ENCODE results near the gene NHLH1.

DNA sequence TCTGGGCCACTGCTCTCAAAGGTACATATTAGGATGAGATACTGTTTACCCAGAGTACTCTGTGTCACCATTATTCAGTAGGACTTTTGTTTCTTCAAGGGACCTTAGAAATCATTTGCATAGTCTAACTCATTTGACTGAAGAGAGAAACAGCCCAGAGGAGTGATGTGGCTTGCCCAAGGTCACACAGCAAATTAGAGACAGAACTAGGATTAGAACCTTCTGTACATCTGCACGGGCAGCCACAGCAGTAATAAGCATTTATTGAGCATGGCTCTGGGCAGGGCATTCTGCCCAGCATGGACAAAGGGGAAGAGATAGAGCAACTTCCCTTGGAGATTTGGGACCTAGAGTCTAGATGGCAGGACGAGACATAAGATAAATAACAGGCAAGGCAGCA is 5.7 kb upstream of the NHLH1 start:
- TF ChIP-seq, protein P1, sequence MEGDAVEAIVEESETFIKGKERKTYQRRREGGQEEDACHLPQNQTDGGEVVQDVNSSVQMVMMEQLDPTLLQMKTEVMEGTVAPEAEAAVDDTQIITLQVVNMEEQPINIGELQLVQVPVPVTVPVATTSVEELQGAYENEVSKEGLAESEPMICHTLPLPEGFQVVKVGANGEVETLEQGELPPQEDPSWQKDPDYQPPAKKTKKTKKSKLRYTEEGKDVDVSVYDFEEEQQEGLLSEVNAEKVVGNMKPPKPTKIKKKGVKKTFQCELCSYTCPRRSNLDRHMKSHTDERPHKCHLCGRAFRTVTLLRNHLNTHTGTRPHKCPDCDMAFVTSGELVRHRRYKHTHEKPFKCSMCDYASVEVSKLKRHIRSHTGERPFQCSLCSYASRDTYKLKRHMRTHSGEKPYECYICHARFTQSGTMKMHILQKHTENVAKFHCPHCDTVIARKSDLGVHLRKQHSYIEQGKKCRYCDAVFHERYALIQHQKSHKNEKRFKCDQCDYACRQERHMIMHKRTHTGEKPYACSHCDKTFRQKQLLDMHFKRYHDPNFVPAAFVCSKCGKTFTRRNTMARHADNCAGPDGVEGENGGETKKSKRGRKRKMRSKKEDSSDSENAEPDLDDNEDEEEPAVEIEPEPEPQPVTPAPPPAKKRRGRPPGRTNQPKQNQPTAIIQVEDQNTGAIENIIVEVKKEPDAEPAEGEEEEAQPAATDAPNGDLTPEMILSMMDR (IDR thresholded peaks at IDR 0.05) = no peak
- TF ChIP-seq EP300 (IDR thresholded peaks at IDR 0.05) = no peak
